ENCODE measurements around the gene SURF6.
"Not testable (repeated sequence)": the region's sequence is repeated elsewhere in the genome, so short reads cannot be mapped to it uniquely, and the experiment has no call there.

Gene SURF6

DNA sequence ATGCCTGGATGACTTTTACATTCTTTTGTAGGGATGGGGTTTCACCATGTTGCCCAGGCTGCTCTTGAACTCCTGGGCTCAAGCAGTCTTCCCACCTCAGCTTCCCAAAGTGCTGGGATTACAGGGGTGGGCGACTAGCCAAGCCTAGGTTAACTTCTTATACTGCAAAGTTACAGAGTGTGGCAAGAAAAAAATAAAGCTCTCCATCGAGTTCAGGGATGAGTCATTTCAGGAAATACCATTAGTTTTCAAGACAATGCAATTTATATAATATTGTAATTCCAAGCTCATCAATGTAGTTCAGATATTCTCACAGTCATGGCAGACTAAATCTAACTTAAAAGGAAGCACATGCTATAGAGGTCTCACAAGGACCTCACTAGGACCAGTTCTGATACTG is 49.5 kb downstream of the SURF6 start:
- no peak for DNase-seq (ENCODE audit: low spot score)

DNA sequence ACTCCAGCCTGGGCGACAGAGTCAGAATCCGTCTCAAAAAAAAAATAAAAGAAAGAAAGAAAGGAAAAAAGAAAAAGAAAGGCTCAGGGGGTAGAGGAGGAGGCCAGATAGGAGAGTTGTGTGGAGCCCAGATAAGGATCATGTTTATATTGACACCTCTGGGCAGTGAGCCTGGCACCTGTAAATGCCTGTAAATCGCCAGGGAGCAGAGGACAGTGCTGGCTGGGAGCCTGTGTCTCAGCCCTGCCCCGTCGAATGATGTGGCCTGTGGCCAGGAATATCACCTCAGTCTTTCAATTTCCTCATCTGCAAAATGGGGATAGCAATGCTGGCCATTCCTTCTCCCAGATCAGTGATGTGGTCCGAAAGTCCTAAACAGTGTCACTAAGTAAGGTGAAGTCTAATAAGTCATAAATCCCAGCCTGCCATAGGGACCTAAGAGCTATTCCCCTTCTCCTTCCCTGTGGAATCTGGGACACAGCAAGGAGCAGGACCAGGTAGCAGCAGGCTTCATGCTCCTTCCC is 50.7 kb downstream of the SURF6 start:
- DNase-seq (ENCODE audit: low spot score), result no peak

- no peak for DNase-seq (ENCODE audit: low spot score)
These were observed 51.6 kb downstream of the SURF6 start for GRCh38 chr9:133284362-133284761.

GRCh38 chr9:133283255-133284032 is 52.5 kb downstream of the SURF6 start:
- not testable (repeated sequence) for DNase-seq (ENCODE audit: low spot score)

- DNase-seq (ENCODE audit: low spot score), result no peak
These were observed 53.3 kb downstream of the SURF6 start for GRCh38 chr9:133282464-133283238.

DNA sequence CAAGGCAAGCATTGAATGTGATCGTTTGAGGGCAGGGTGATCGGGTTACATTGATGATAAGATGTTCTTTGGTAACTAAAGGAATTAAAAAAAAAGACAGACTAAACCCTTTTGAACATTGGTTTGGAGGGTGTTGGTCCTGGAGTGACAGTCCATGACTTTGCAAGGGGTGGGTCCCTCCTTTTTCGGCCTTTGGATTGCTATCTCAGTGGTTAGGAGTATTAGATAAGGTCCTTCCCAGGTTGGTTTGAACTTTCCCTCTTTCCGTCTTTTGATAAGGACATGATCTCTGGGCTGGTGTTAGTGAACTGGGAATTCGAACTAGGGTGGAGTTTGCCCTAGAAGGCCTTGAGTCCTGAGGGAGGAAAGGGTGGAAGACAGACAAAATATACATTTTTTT is 55.6 kb downstream of the SURF6 start:
- no peak for DNase-seq (ENCODE audit: low spot score)

Data from iPS-NIHi11 (cell line).